A549 treated with Hydrocortisone at 1 μM for 4 hours (cell line): ENCODE measurements around the gene SOX18. TPM values are rescaled to one million over a fixed set of nuclear protein-coding genes. Genes with fewer than 3 reads are reported as not detected.

ENCODE experiments used
- total RNA-seq: library from RNA; stranded (reverse); fragments of 200-300 nt; extraction: Qiagen RNA extraction; gene quantifications from 5 replicates; pipeline ENCODE4 v1.2.3, GENCODE V29; 2022

The SOX18 gene
- total RNA-seq: 1.3 to 2.7 TPM (median 2.3 TPM) in 5 replicates

DNA sequence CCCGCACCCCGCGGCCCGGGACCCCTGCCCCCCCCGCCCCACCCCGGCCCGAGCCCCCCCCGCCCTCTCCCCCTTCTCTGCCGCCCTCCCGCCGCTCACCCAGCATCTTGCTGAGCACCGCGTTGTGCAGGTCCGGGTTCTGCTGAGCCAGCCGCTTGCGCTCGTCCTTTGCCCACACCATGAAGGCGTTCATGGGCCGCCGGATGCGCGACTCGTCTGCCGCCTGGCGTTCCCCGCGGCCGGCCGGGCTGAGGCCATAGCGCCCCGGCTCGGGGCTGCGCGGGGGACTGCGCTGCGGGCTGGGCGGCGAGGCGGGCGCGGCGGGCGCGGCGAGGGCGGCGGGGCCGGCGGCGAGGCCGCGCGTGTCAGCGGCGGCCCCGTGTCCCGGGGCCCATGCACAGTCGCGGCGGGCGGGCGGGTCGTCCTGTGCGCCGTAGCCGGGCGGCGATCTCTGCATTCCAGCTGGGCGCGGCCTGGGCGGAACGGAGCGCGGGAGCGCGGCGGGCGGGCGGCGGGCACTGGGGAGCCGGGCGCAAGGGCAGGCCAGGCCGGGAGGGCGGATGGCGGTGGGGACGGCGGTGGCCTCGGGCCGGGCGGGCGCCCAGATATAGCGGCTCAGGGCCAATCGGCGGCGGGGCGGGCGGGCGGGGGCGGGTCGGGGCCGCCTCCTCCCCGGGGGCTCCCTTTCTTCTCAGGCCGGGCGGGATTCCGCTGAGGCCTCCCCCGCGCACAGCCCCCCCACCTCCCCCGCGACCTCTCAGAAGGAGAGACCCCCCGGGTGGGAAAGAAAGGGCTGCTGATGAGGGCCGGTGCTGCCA lies at the start of gene SOX18:
Gene SOX18 (minus strand): TSS at position 580 of the 818 bp plus-strand sequence. CDS start 123 bp downstream, at position 457.

DNA sequence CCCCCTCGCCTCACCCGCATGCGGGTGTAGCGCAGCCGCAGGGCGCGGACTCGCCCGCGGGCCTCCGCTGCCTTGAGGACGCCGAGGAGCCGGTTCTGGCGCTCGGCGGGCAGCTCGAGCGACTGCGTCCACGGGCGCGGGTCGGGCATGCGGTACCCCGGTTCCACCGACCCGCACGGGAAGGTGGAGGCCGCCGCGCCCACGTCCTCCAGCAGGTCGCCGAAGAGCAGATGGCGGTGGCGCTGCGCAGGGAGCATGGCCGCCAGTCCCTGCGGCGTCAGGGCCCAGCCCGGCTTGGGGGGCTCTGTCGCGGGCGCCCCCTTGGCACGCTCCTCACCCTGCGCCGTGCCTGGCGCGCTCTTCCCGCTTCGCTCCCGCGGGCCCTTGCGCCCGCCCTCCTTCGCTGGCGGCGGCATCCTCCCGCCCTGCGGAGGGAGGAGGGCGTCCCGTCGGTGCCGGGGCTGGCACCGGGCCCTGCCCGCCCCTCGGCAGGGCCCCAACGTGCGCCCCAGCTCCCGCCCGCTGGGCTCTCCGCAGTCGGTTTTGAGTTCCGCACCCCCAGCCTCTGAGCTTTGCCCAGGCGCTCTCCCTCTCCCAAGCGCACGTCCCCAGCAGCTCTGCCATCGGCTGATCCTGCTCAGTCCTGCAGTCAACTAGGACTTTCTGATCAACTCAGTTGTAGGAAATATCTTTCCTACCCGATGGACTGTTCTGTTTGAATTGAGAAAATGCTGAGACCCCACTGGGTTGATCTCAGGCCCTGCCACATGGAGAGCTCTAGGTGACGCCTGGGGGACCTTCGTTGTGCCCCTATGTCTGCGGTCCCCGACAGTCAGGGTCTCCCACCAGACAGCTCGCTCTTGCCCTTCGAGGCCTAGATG lies 34.6 kb upstream of the SOX18 start, which contains the start of gene LKAAEAR1:
Gene LKAAEAR1 (minus strand): TSS at position 595 of the 881 bp plus-strand sequence. CDS start 179 bp downstream, at position 416.

GRCh38 chr20:64080013-64080812 lies 30.8 kb upstream of the SOX18 start, which contains the start of gene OPRL1:
Gene OPRL1 (plus strand): TSS chr20:64080082. CDS start chr20:64092721, 12,639 bp downstream.

GRCh38 chr20:64079273-64080012 lies 30.0 kb upstream of the SOX18 start, which contains the start of gene RGS19:
Gene RGS19 (minus strand): TSS chr20:64079518. CDS start chr20:64076886, 2,632 bp downstream.

DNA sequence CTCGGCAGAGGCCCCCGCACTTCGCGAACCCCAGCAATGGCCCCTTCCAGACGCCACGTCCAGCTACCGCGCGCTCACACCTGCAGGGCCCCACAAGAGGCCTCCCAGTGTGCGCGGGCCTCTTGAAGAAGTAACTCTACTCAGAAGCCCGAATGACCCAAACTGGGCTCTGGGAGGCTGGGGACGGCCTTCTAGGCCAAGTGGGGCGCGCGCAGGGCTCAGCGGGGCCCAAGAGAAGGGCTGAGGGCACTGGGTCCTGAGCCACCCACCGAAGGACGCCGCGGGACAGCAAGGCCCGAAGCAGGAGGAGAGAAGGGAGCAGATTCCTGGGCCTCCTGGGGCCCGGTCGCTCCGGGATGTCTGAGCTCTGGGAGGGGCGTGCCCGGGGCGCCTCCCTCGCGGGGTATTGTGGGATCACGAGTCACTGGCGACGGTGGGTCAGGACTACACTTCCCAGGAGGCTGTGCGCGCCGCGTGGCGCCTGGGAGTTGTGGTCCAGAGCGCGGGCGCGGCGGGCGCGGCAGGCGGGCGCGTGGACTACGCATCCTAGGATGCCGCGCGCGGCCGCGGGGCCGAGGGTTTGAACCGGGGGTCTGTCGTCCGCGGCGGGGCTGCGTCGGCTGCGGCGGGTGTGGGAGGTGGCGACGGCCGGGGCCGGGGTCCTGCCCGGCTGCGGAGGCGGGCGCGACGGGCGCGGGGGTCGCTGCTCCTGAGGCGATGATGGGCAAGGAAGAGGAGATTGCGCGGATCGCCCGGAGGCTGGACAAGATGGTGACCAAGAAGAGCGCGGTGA lies 13.4 kb upstream of the SOX18 start, which contains the start of gene TCEA2:
Gene TCEA2 (plus strand): TSS at position 603 of the 793 bp plus-strand sequence. CDS start 115 bp downstream, at position 718.

DNA sequence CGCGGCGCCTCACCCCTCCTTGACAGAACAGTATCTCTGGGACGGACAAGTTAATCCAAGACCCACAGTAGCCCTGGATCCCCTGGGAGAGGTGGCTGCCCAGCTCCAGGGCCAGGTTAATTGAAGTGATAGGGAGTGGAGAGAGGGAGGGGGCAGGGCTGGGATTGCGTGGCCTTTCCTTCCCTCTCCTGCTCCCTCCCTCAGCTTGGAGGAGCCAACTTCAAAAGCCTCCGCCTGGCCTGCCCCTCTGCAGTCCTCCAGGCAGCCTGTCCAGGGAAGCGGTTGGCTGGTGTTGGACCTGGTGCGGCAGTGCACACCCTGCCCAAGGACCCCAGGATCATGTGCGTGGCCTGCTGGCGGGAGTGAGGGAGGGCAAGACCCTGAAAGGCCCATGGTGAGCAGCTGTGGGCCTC lies 13.5 kb downstream of the SOX18 start, which contains the start of gene C20orf204:
Gene C20orf204 (plus strand): TSS at position 250 of the 413 bp plus-strand sequence. CDS start 142 bp downstream, at position 392.

Other genes starting within 250 kb of the SOX18 start
- 0.71 to 1.0 TPM (median 0.81 TPM) in 5 replicates for gene ZBTB46, start 218.4 kb downstream of the SOX18 start, total RNA-seq
- gene ABHD16B, start 188.1 kb downstream of the SOX18 start, total RNA-seq: 0.08 to 0.13 TPM in 2 of 5 replicates, not detected in the others
- gene TPD52L2, start 184.4 kb downstream of the SOX18 start, total RNA-seq: 131 to 146 TPM (median 133 TPM) in 5 replicates
- 27.2 to 30.6 TPM (median 28.7 TPM) in 5 replicates for gene DNAJC5, start 154.5 kb downstream of the SOX18 start, total RNA-seq
- gene UCKL1, start 93.2 kb downstream of the SOX18 start, total RNA-seq: 25.7 to 34.2 TPM (median 31.7 TPM) in 5 replicates
- 10.4 to 12.9 TPM (median 12.1 TPM) in 5 replicates for gene ZNF512B, start 79.7 kb downstream of the SOX18 start, total RNA-seq
- gene SAMD10, start 70.0 kb downstream of the SOX18 start, total RNA-seq: not detected in 5 replicates
- gene PRPF6, start 68.5 kb downstream of the SOX18 start, total RNA-seq: 49.4 to 62.8 TPM (median 53.2 TPM) in 5 replicates
- 0.23 to 0.52 TPM (median 0.32 TPM) in 5 replicates for gene C20orf204, start 13.5 kb downstream of the SOX18 start, total RNA-seq
- 26.0 to 48.5 TPM (median 44.8 TPM) in 5 replicates for gene TCEA2, start 13.6 kb upstream of the SOX18 start, total RNA-seq
- gene RGS19, start 29.9 kb upstream of the SOX18 start, total RNA-seq: 29.7 to 38.9 TPM (median 36.5 TPM) in 5 replicates
- gene OPRL1, start 30.4 kb upstream of the SOX18 start, total RNA-seq: 1.0 to 1.7 TPM (median 1.2 TPM) in 5 replicates
- 0.48 to 2.2 TPM (median 1.8 TPM) in 5 replicates for gene LKAAEAR1, start 34.8 kb upstream of the SOX18 start, total RNA-seq
- not detected in 5 replicates for gene NPBWR2, start 57.9 kb upstream of the SOX18 start, total RNA-seq
- gene MYT1, start 114.8 kb upstream of the SOX18 start, total RNA-seq: 0.08 to 0.35 TPM (median 0.15 TPM) in 5 replicates
- 8.6 to 13.4 TPM (median 12.1 TPM) in 5 replicates for gene PCMTD2, start 206.1 kb upstream of the SOX18 start, total RNA-seq